ENCODE measurements around the gene SRRM1. TPM values are rescaled to one million over a fixed set of nuclear protein-coding genes. Genes with fewer than 3 reads are reported as not detected.
A peak's percentile ranks its signal among the peaks of the same experiment; 100 is the strongest.

SRRM1 gene
- total and polyA plus RNA-seq, 7 donors: 19.2 to 171 (median 81.5) TPM

GRCh38 chr1:24688621-24689195 lies 45.6 kb downstream of the SRRM1 start:
- Histone ChIP-seq H3K9me3 (no peaks in the 10 kb centered on the region), H3K27me3 (no peaks in the 10 kb centered on the region), H3K27ac (no peak overlapping the region), H3K4me3 (no peak overlapping the region), H3K36me3 (no peaks in the 10 kb centered on the region), H3K4me1 (peaks cover 0 to 9% (median 5%) of the 10 kb centered on the region in 4 donors)
- peak; percentile 85 for DNase-seq
- TF ChIP-seq CTCF (IDR thresholded peaks at IDR 0.05) (peak; percentile 82 to 88 (median 86)), POLR2AphosphoS5 (IDR thresholded peaks at IDR 0.05) (no peak)
- WGBS, 2 donors: 46% methylated on average over 13 of the region's 13 CpGs
- intact Hi-C loops (cut with DNase I): loop anchor here (2.0 kb wide), 1 partner anchor 142 kb away; no protein-coding TSS in a partner anchor

DNA sequence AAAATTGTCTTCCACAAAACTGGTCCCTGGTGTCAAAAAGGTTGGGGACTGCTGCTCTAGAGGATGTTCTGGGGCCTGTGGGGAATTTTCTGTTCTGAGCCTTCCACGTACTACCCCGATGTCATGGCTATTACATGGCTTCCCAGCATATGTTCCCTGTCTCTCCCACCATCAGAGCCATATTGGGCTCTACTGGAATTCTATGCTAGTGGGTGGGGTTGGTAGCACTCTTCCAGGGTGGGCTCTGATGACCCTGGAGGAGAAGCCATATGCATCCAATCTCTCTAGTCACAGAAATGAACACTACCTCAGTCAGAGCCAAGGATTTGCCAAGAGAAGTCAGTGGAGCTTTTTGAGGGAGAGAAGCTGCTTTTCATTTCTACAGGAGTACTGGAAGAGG lies 47.9 kb downstream of the SRRM1 start:
- Histone ChIP-seq H3K9me3 (no peaks in the 10 kb centered on the region), H3K36me3 (no peaks in the 10 kb centered on the region), H3K27me3 (no peaks in the 10 kb centered on the region), H3K27ac (no peak overlapping the region), H3K4me3 (no peak overlapping the region), H3K4me1 (peaks cover 0 to 22% (median 16%) of the 10 kb centered on the region in 4 donors)
- intact Hi-C loops (cut with DNase I): loop anchor here (5.0 kb wide), 1 partner anchor 56 kb away; the partner anchor contains the start of gene CLIC4
- DNase-seq: no peak
- TF ChIP-seq POLR2A (IDR thresholded peaks at IDR 0.05): no peak
- no peak for TF ChIP-seq EP300 (IDR thresholded peaks at IDR 0.05)
- no peak for TF ChIP-seq CTCF (IDR thresholded peaks at IDR 0.05)
- 44 to 47% methylated on average over 2 of the region's 2 CpGs for WGBS, 2 donors

DNA sequence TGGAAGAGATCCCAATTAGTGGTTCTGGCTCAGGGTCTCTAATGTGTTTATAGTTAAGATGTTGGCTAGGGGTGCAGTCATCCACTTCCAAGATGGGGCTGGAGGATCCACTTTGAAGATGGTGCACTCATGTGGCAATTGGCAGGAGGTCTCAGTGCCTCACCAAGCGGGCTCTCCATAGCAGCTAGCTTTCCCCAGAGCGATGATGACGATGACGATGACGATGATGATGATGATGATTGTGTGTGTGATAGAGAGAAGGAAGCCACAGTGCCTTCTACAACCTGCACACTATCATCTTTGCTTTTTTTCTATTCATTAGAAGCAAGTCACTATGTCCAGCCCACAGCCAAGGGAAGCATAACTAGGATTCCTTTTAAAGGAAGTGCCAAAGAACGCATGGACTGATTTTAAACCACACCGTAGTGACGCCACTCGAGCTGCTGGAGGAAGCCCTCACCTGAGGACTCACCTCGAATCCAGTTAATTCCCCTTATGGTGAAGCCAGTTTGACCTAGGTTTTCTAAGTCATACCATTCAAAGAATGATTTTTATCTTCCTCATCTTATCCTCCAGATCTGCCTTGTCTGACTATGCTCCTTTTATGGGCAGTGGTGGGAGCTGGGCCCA lies 49.4 kb downstream of the SRRM1 start:
- H3K4me1 ChIP-seq: peaks cover 0 to 22% (median 16%) of the 10 kb centered on the region in 4 donors
- intact Hi-C loops (cut with DNase I): loop anchor here (5.0 kb wide), 1 partner anchor 55 kb away; the partner anchor contains the start of gene CLIC4
- no peaks in the 10 kb centered on the region for H3K27me3 ChIP-seq
- 87 to 88% methylated on average over 10 of the region's 10 CpGs for WGBS, 2 donors
- DNase-seq: peak; percentile 24
- H3K4me3 ChIP-seq: no peak overlapping the region
- no peaks in the 10 kb centered on the region for H3K36me3 ChIP-seq
- no peak overlapping the region for H3K27ac ChIP-seq
- H3K9me3 ChIP-seq: no peaks in the 10 kb centered on the region
- TF ChIP-seq EP300 (IDR thresholded peaks at IDR 0.05) (no peak), POLR2A (IDR thresholded peaks at IDR 0.05) (no peak)

GRCh38 chr1:24693827-24694379 lies 50.8 kb downstream of the SRRM1 start:
- no peaks in the 10 kb centered on the region for H3K36me3 ChIP-seq
- H3K9me3 ChIP-seq: no peaks in the 10 kb centered on the region
- H3K27me3 ChIP-seq: no peaks in the 10 kb centered on the region
- no peak for DNase-seq
- peaks cover 0 to 15% (median 14%) of the 10 kb centered on the region in 4 donors for H3K4me1 ChIP-seq
- TF ChIP-seq CTCF (IDR thresholded peaks at IDR 0.05) (no peak), POLR2A (IDR thresholded peaks at IDR 0.05) (no peak), EP300 (IDR thresholded peaks at IDR 0.05) (no peak), POLR2AphosphoS5 (IDR thresholded peaks at IDR 0.05) (no peak)
- intact Hi-C loops (cut with DNase I): loop anchor here (5.0 kb wide), 1 partner anchor 53 kb away; the partner anchor contains the start of gene CLIC4
- H3K4me3 ChIP-seq: no peak overlapping the region
- WGBS, 2 donors: 46 to 70% methylated on average over 5 of the region's 5 CpGs
- peak overlapping the region in 2 of 4 donors; percentile 43 to 59 for H3K27ac ChIP-seq

GRCh38 chr1:24694380-24694843 lies 51.3 kb downstream of the SRRM1 start:
- TF ChIP-seq POLR2A (IDR thresholded peaks at IDR 0.05) (no peak), EP300 (IDR thresholded peaks at IDR 0.05) (peak in 1 of 4 donors; percentile 37), CTCF (IDR thresholded peaks at IDR 0.05) (no peak), POLR2AphosphoS5 (IDR thresholded peaks at IDR 0.05) (peak; percentile 32 to 65 (median 62))
- no peak overlapping the region for H3K4me3 ChIP-seq
- 30 to 40% methylated on average over 6 of the region's 6 CpGs for WGBS, 2 donors
- peaks cover 0 to 15% (median 13%) of the 10 kb centered on the region in 4 donors for H3K4me1 ChIP-seq
- DNase-seq: peak; percentile 71
- intact Hi-C loops (cut with DNase I): loop anchor here (5.0 kb wide), 1 partner anchor 53 kb away; the partner anchor contains the start of gene CLIC4
- no peaks in the 10 kb centered on the region for H3K36me3 ChIP-seq
- H3K27ac ChIP-seq: peak overlapping the region in 2 of 4 donors; percentile 43 to 59
- H3K27me3 ChIP-seq: no peaks in the 10 kb centered on the region
- H3K9me3 ChIP-seq: no peaks in the 10 kb centered on the region

Data from sigmoid colon (tissue), 7 donors.